NB4 (cell line): Measurements from ENCODE around the gene FRS2.

Source experiments
- DNase-seq: peaks from one replicate; pipeline ENCODE4 v3.0.0; 2010; ENCODE audit warnings: low read depth
- H3K4me3 ChIP-seq: one replicate; pipeline ENCODE4 v1.5.1; 2011; ENCODE audit warnings: mild to moderate bottlenecking, low read depth, low read length, moderate library complexity
- MYC ChIP-seq: IDR thresholded peaks from 2 replicates; pipeline ENCODE4 v1.6.1; 2011; ENCODE audit warnings: low read depth, low read length
- POLR2A ChIP-seq: IDR thresholded peaks from 2 replicates; pipeline ENCODE4 v1.6.1; 2011; ENCODE audit warnings: mild to moderate bottlenecking; ENCODE audit not compliant: insufficient read length; ENCODE audit errors: extremely low read depth
- TF ChIP-seq, protein P1 (sequence below): IDR thresholded peaks from one replicate; pipeline ENCODE4 v1.5.1; 2012; ENCODE audit warnings: low read depth, low read length
- TF ChIP-seq, protein P2 (sequence below): IDR thresholded peaks from 2 replicates; pipeline ENCODE4 v1.6.1; 2011; ENCODE audit warnings: low read depth, low read length

Gene FRS2

DNA sequence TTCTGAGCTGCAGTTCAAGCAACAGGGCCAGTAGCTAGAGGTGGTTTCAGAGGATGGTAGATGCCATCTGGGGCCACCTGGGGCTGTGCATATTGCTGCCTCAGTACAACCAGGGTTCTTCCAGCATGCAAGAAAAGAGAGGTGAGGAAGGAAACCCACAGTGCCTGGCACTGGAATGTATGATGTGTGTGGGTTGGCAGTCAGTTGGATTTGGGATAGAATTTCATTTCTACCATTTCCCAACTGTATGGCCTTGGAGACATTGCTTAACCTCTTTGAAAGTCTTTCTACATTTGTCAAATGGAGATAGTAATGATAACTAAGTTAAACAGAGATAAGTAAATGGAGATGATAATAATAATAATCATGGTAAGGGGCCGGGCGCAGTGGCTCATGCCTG, 150.7 kb downstream of the FRS2 start:
- H3K4me3 ChIP-seq = no peak overlapping the region
- TF ChIP-seq, protein P1, sequence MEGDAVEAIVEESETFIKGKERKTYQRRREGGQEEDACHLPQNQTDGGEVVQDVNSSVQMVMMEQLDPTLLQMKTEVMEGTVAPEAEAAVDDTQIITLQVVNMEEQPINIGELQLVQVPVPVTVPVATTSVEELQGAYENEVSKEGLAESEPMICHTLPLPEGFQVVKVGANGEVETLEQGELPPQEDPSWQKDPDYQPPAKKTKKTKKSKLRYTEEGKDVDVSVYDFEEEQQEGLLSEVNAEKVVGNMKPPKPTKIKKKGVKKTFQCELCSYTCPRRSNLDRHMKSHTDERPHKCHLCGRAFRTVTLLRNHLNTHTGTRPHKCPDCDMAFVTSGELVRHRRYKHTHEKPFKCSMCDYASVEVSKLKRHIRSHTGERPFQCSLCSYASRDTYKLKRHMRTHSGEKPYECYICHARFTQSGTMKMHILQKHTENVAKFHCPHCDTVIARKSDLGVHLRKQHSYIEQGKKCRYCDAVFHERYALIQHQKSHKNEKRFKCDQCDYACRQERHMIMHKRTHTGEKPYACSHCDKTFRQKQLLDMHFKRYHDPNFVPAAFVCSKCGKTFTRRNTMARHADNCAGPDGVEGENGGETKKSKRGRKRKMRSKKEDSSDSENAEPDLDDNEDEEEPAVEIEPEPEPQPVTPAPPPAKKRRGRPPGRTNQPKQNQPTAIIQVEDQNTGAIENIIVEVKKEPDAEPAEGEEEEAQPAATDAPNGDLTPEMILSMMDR = no peak
- DNase-seq = no peak

DNA sequence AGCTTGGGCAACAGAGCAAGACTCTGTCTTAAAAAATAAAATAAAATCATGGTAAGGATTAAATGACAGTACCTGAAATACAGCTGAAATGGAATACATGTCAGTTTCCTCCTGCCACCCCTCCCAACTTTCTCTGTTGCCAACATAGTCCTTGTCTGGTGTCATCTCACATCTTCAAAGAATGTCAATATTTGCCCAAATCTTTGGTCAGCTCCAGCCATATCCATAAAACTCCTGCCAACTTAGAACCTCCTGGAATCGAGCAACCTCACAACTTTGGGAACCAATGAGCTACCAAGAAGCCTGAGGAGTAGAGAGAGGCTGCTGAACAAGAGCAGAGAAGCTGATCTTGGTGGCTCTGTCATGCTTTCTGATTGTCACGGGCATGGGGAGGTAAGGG, 151.4 kb downstream of the FRS2 start:
- no peak for TF ChIP-seq MYC
- TF ChIP-seq, protein P1 = no peak
- DNase-seq = no peak
- H3K4me3 ChIP-seq = no peak overlapping the region

DNA sequence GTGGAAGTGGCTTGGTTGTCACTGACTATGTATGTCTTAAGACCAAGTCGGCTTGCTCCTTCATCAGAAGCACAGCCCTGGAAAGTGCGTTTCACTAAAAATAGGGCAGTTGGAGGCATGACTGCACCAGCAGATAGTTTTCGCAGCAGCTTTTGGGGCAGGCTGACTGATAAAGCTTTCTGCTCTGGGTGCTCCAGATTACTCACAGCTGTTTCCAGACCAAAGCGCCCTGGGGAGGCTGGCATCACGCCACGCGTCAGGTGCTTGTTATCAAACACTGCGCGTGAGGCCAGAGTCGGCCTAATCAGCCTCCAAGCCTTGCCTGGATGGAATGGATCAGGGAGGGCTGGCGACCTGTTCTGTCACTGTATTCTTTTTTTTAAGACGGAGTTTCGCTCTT, 153.8 kb downstream of the FRS2 start:
- no peak for TF ChIP-seq POLR2A
- TF ChIP-seq, protein P1 = no peak
- H3K4me3 ChIP-seq = no peak overlapping the region
- no peak for DNase-seq

DNA sequence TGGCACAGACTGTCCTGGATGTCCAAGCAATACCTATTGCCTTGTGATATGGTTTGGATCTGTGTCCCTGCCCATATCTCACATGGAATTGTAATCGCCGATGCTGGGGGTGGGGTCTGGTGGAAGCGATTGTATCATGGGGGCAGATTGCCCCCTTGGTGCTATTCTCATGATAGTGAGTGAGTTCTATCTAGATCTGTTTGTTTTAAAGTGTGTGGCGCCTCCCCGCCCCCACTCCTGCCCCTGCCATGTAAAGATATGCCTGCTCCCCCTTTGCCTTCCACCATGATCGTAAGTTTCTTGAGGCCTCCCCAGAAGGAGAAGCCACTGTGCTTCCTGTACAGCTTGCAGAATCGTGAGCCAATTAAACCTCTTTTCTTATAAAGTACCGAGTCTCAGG, 157.3 kb downstream of the FRS2 start:
- no peak overlapping the region for H3K4me3 ChIP-seq
- TF ChIP-seq, protein P1 = no peak
- TF ChIP-seq, protein P2, sequence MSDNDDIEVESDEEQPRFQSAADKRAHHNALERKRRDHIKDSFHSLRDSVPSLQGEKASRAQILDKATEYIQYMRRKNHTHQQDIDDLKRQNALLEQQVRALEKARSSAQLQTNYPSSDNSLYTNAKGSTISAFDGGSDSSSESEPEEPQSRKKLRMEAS = no peak
- TF ChIP-seq POLR2A (no peak), MYC (no peak)
- DNase-seq = no peak
